ENCODE data around the gene NFX1.

- TF ChIP-seq EP300 (IDR thresholded peaks at IDR 0.05; ENCODE audit: borderline replicate concordance in 1 of 2, control insufficient read depth in 1 of 2, low read depth in 2 of 2, low read length in 2 of 2) (no peak), CTCF (IDR thresholded peaks at IDR 0.05 in 2 of 3, conservative IDR thresholded peaks at IDR 0.05 in 1 of 3; ENCODE audit: control insufficient read depth in 2 of 3, extremely low read depth in 1 of 3, insufficient read depth in 1 of 3, low read depth in 3 of 3, low read length in 3 of 3) (no peak), YY1 (IDR thresholded peaks at IDR 0.05; ENCODE audit: low read depth, low read length) (no peak), USF1 (IDR thresholded peaks at IDR 0.05; ENCODE audit: borderline replicate concordance, extremely low read length, insufficient read depth, low read depth, low read length) (no peak), NRF1 (conservative IDR thresholded peaks at IDR 0.05; ENCODE audit: low read depth, low read length) (no peak), POLR2AphosphoS5 (IDR thresholded peaks at IDR 0.05; ENCODE audit: low read length) (no peak), NFXL1 (IDR thresholded peaks at IDR 0.05; ENCODE audit: borderline replicate concordance) (no peak), ZNF687 (IDR thresholded peaks at IDR 0.05) (no peak), JUND (IDR thresholded peaks at IDR 0.05; ENCODE audit: low read depth, low read length) (no peak), ZSCAN29 (IDR thresholded peaks at IDR 0.05) (no peak), POLR2A (IDR thresholded peaks at IDR 0.05; ENCODE audit: low read depth, low read length) (no peak), ZBED1 (IDR thresholded peaks at IDR 0.05; ENCODE audit: borderline replicate concordance) (no peak), NBN (IDR thresholded peaks at IDR 0.05) (no peak)
These were observed 38.8 kb downstream of the NFX1 start for GRCh38 chr9:33329117-33329563.

All from GM12878 (cell line).